NB4 (cell line): Measurements from ENCODE around the gene RGS11.

ENCODE experiments used
- DNase-seq: peaks from one replicate; pipeline ENCODE4 v3.0.0; 2010; ENCODE audit warnings: low read depth
- H3K4me3 ChIP-seq: one replicate; pipeline ENCODE4 v1.5.1; 2011; ENCODE audit warnings: mild to moderate bottlenecking, low read depth, low read length, moderate library complexity
- MYC ChIP-seq: IDR thresholded peaks from 2 replicates; pipeline ENCODE4 v1.6.1; 2011; ENCODE audit warnings: low read depth, low read length
- POLR2A ChIP-seq: IDR thresholded peaks from 2 replicates; pipeline ENCODE4 v1.6.1; 2011; ENCODE audit warnings: mild to moderate bottlenecking; ENCODE audit not compliant: insufficient read length; ENCODE audit errors: extremely low read depth
- TF ChIP-seq, protein P1 (sequence below): IDR thresholded peaks from 2 replicates; pipeline ENCODE4 v1.6.1; 2011; ENCODE audit warnings: low read depth, low read length
- TF ChIP-seq, protein P2 (sequence below): IDR thresholded peaks from one replicate; pipeline ENCODE4 v1.5.1; 2012; ENCODE audit warnings: low read depth, low read length

The RGS11 gene

GRCh38 chr16:220021-220420 is 55.7 kb downstream of the RGS11 start:
- no peak overlapping the region for H3K4me3 ChIP-seq
- no peak for DNase-seq
- TF ChIP-seq MYC = no peak
- TF ChIP-seq POLR2A = no peak
- TF ChIP-seq, protein P1, sequence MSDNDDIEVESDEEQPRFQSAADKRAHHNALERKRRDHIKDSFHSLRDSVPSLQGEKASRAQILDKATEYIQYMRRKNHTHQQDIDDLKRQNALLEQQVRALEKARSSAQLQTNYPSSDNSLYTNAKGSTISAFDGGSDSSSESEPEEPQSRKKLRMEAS = no peak
- TF ChIP-seq, protein P2, sequence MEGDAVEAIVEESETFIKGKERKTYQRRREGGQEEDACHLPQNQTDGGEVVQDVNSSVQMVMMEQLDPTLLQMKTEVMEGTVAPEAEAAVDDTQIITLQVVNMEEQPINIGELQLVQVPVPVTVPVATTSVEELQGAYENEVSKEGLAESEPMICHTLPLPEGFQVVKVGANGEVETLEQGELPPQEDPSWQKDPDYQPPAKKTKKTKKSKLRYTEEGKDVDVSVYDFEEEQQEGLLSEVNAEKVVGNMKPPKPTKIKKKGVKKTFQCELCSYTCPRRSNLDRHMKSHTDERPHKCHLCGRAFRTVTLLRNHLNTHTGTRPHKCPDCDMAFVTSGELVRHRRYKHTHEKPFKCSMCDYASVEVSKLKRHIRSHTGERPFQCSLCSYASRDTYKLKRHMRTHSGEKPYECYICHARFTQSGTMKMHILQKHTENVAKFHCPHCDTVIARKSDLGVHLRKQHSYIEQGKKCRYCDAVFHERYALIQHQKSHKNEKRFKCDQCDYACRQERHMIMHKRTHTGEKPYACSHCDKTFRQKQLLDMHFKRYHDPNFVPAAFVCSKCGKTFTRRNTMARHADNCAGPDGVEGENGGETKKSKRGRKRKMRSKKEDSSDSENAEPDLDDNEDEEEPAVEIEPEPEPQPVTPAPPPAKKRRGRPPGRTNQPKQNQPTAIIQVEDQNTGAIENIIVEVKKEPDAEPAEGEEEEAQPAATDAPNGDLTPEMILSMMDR = no peak
